HEK293 (cell line): ENCODE data around the gene NOXRED1.

Experiments
- BCL11A ChIP-seq: fragments of 450-650 bp; formaldehyde crosslinking; IDR thresholded peaks from 2 replicates; pipeline ENCODE4 v1.5.1; 2016; ENCODE audit warnings: low read depth, missing biosample characterization, missing genetic modification characterization
- ELK4 ChIP-seq: IDR thresholded peaks from 2 replicates; pipeline ENCODE4 v1.6.1; 2011; ENCODE audit warnings: mild to moderate bottlenecking, low read depth, low read length, borderline replicate concordance
- SCRT1 ChIP-seq: fragments of 450-650 bp; formaldehyde crosslinking; IDR thresholded peaks from 2 replicates; pipeline ENCODE4 v1.5.1; 2016; ENCODE audit warnings: missing biosample characterization, missing genetic modification characterization, borderline replicate concordance
- SETDB1 ChIP-seq: IDR thresholded peaks from one replicate; pipeline ENCODE4 v1.6.1; 2017; ENCODE audit warnings: mild to moderate bottlenecking, low read length, moderate library complexity, mixed read lengths; ENCODE audit not compliant: insufficient read length
- ZBTB44 ChIP-seq: fragments of 450-650 bp; IDR thresholded peaks from 2 replicates; pipeline ENCODE4 v1.5.1; 2018; ENCODE audit warnings: missing biosample characterization, mild to moderate bottlenecking, missing genetic modification characterization
- ZNF10 ChIP-seq: fragments of 450-650 bp; formaldehyde crosslinking; IDR thresholded peaks from 2 replicates; pipeline ENCODE4 v1.5.1; 2017; ENCODE audit warnings: missing biosample characterization, missing genetic modification characterization
- ZNF148 ChIP-seq: fragments of 450-650 bp; formaldehyde crosslinking; IDR thresholded peaks from 2 replicates; pipeline ENCODE4 v1.5.0; 2017; ENCODE audit warnings: missing biosample characterization, missing genetic modification characterization, borderline replicate concordance
- ZNF169 ChIP-seq: fragments of 450-650 bp; formaldehyde crosslinking; IDR thresholded peaks from 2 replicates; pipeline ENCODE4 v1.5.1; 2016; ENCODE audit warnings: missing biosample characterization, missing genetic modification characterization
- ZNF19 ChIP-seq: fragments of 450-650 bp; formaldehyde crosslinking; IDR thresholded peaks from 2 replicates; pipeline ENCODE4; 2016; ENCODE audit warnings: missing biosample characterization, missing genetic modification characterization, low read depth
- ZNF202 ChIP-seq: fragments of 450-650 bp; formaldehyde crosslinking; IDR thresholded peaks from 2 replicates; pipeline ENCODE4 v1.5.1; 2016; ENCODE audit warnings: missing biosample characterization, missing genetic modification characterization, borderline replicate concordance
- ZNF280D ChIP-seq: fragments of 450-650 bp; formaldehyde crosslinking; IDR thresholded peaks from 2 replicates; pipeline ENCODE4 v1.5.1; 2016; ENCODE audit warnings: missing biosample characterization, missing genetic modification characterization
- ZNF324 ChIP-seq: fragments of 450-650 bp; formaldehyde crosslinking; IDR thresholded peaks from 2 replicates; pipeline ENCODE4 v1.5.1; 2016; ENCODE audit warnings: missing biosample characterization, missing genetic modification characterization
- ZNF341 ChIP-seq: fragments of 450-650 bp; formaldehyde crosslinking; IDR thresholded peaks from 2 replicates; pipeline ENCODE4; 2016; ENCODE audit warnings: low read depth, missing biosample characterization, missing genetic modification characterization
- ZNF529 ChIP-seq: fragments of 450-650 bp; formaldehyde crosslinking; IDR thresholded peaks from 2 replicates; pipeline ENCODE4 v1.5.1; 2017; ENCODE audit warnings: missing genetic modification characterization, missing biosample characterization; ENCODE audit not compliant: insufficient replicate concordance
- ZNF558 ChIP-seq: fragments of 450-650 bp; formaldehyde crosslinking; IDR thresholded peaks from 2 replicates; pipeline ENCODE4 v1.5.1; 2016; ENCODE audit warnings: missing biosample characterization, missing genetic modification characterization
- ZNF561 ChIP-seq: fragments of 450-650 bp; IDR thresholded peaks from 2 replicates; pipeline ENCODE4 v1.5.1; 2018; ENCODE audit warnings: missing biosample characterization, missing genetic modification characterization, borderline replicate concordance
- ZNF600 ChIP-seq: fragments of 450-650 bp; formaldehyde crosslinking; IDR thresholded peaks from 2 replicates; pipeline ENCODE4 v1.5.1; 2016; ENCODE audit warnings: missing biosample characterization, missing genetic modification characterization
- ZNF629 ChIP-seq: fragments of 450-650 bp; formaldehyde crosslinking; IDR thresholded peaks from 2 replicates; pipeline ENCODE4 v1.5.1; 2017; ENCODE audit warnings: missing biosample characterization, missing genetic modification characterization
- ZNF654 ChIP-seq: fragments of 450-650 bp; formaldehyde crosslinking; IDR thresholded peaks from 2 replicates; pipeline ENCODE4 v1.5.1; 2016; ENCODE audit warnings: low read depth, missing biosample characterization, missing genetic modification characterization
- ZNF664 ChIP-seq: fragments of 450-650 bp; formaldehyde crosslinking; IDR thresholded peaks from 2 replicates; pipeline ENCODE4 v1.5.1; 2016; ENCODE audit warnings: missing biosample characterization, missing genetic modification characterization
- ZNF677 ChIP-seq: fragments of 450-650 bp; IDR thresholded peaks from 2 replicates; pipeline ENCODE4 v1.5.0; 2018; ENCODE audit warnings: missing biosample characterization, mild to moderate bottlenecking, missing genetic modification characterization, moderate library complexity
- ZNF76 ChIP-seq: fragments of 450-650 bp; formaldehyde crosslinking; IDR thresholded peaks from 2 replicates; pipeline ENCODE4; 2016; ENCODE audit warnings: low read depth, missing biosample characterization, missing genetic modification characterization, borderline replicate concordance
- ZNF830 ChIP-seq: fragments of 450-650 bp; IDR thresholded peaks from 2 replicates; pipeline ENCODE4 v1.5.0; 2018; ENCODE audit warnings: missing biosample characterization, missing genetic modification characterization, low read depth, mild to moderate bottlenecking, moderate library complexity
- ZNF843 ChIP-seq: fragments of 450-650 bp; formaldehyde crosslinking; IDR thresholded peaks from 2 replicates; pipeline ENCODE4 v1.5.1; 2016; ENCODE audit warnings: missing biosample characterization, missing genetic modification characterization
- TF ChIP-seq, protein P1 (sequence below): fragments of 450-650 bp; formaldehyde crosslinking; IDR thresholded peaks from 2 replicates; pipeline ENCODE4 v1.5.1; 2016; ENCODE audit warnings: missing biosample characterization, missing genetic modification characterization, borderline replicate concordance

Gene NOXRED1

GRCh38 chr14:77470224-77470870, 47.0 kb upstream of the NOXRED1 start (continued):
- TF ChIP-seq ZNF280D (no peak), ZNF76 (tag by site-specific recombination) (no peak), ZNF677 (tag by site-specific recombination) (no peak), ZNF664 (tag by site-specific recombination) (no peak), ZNF843 (peak; percentile 75), ZNF341 (no peak), ZBTB44 (peak; percentile 88), BCL11A (tag by site-specific recombination) (peak; percentile 56; the same call in 1 of the 2 replicates), ZNF169 (tag by site-specific recombination) (no peak), ZNF830 (no peak), ZNF558 (tag by site-specific recombination) (no peak), ZNF324 (no peak), SETDB1 (no peak), ZNF10 (tag by site-specific recombination) (peak; percentile 42; the same call in 1 of the 2 replicates), ZNF202 (tag by site-specific recombination) (no peak), ZNF600 (peak; percentile 45; the same call in 1 of the 2 replicates), SCRT1 (tag by site-specific recombination) (0 out of 2 replicates have a peak, but pooled peaks have one; percentile 43), ZNF561 (tag by site-specific recombination) (peak; percentile 80; the same call in 1 of the 2 replicates), ZNF629 (tag by site-specific recombination) (peak; percentile 26; the same call in 1 of the 2 replicates), ZNF529 (tag by site-specific recombination) (no peak), ELK4 (no peak), ZNF148 (tag by site-specific recombination) (no peak), ZNF19 (tag by site-specific recombination) (no peak), ZNF654 (tag by site-specific recombination) (no peak)
- TF ChIP-seq, protein P1, sequence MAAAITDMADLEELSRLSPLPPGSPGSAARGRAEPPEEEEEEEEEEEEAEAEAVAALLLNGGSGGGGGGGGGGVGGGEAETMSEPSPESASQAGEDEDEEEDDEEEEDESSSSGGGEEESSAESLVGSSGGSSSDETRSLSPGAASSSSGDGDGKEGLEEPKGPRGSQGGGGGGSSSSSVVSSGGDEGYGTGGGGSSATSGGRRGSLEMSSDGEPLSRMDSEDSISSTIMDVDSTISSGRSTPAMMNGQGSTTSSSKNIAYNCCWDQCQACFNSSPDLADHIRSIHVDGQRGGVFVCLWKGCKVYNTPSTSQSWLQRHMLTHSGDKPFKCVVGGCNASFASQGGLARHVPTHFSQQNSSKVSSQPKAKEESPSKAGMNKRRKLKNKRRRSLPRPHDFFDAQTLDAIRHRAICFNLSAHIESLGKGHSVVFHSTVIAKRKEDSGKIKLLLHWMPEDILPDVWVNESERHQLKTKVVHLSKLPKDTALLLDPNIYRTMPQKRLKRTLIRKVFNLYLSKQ = no peak
